Neural progenitor cell (in vitro differentiated cells): ENCODE data around the gene FGF11.
A peak's percentile ranks its signal among the peaks of the same experiment; 100 is the strongest.

Experiments used
- EZH2phosphoT487 ChIP-seq: fragments of 200-600 bp; sonication (generic); IDR thresholded peaks from 2 replicates; pipeline ENCODE4 v1.6.1; 2017; ENCODE audit warnings: antibody characterized with exemption
- TF ChIP-seq, protein P1 (sequence below): fragments of 200-600 bp; sonication (generic); IDR thresholded peaks from 2 replicates; pipeline ENCODE4 v1.5.1; 2017; ENCODE audit warnings: antibody characterized with exemption, mild to moderate bottlenecking

DNA sequence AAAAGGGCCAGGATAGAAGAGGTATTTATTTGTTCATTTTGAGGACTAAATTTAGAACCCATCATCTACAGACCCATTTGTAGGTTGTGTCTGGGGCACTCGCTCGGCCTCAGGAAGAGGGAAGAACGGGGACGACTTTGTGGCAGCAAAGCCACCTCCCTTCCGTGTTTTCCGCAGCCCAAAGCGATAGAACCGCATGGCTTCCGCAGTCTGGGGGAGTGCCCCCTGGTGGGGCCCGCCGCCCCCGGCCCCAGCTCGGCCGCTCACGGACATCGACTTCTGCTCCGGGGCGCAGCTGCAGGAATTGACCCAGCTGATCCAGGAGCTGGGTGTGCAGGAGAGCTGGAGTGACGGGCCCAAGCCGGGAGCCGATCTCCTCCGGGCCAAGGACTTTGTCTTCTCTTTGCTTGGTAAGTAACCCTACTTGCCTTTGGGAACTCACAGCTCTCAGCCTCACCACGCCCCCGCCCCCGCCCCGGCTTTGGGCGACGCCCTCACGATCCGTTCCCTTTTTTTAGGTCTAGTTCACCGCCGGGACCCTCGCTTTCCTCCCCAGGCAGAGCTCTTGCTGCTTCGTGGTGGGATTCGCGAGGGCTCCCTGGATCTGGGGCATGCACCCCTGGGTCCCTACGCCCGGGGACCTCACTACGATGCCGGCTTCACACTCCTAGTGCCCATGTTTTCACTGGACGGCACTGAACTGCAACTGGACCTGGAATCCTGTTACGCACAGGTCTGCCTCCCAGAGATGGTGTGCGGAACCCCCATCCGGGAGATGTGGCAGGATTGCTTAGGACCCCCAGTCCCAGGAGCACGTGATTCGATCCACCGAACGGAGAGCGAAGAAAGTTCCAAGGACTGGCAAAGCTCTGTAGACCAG lies 3.4 kb upstream of the FGF11 start:
- TF ChIP-seq, protein P1, sequence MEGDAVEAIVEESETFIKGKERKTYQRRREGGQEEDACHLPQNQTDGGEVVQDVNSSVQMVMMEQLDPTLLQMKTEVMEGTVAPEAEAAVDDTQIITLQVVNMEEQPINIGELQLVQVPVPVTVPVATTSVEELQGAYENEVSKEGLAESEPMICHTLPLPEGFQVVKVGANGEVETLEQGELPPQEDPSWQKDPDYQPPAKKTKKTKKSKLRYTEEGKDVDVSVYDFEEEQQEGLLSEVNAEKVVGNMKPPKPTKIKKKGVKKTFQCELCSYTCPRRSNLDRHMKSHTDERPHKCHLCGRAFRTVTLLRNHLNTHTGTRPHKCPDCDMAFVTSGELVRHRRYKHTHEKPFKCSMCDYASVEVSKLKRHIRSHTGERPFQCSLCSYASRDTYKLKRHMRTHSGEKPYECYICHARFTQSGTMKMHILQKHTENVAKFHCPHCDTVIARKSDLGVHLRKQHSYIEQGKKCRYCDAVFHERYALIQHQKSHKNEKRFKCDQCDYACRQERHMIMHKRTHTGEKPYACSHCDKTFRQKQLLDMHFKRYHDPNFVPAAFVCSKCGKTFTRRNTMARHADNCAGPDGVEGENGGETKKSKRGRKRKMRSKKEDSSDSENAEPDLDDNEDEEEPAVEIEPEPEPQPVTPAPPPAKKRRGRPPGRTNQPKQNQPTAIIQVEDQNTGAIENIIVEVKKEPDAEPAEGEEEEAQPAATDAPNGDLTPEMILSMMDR, result no peak
- peak; percentile 34 for TF ChIP-seq EZH2phosphoT487
